OCI-M2 (cell line): Measurements from ENCODE around the gene HTR2A.

ENCODE experiments used
- DNase-seq: peaks from one replicate; lab custom pipeline; 2025; ENCODE audit not compliant: unreplicated experiment; lab: John Stamatoyannopoulos, UW

Gene HTR2A

DNA sequence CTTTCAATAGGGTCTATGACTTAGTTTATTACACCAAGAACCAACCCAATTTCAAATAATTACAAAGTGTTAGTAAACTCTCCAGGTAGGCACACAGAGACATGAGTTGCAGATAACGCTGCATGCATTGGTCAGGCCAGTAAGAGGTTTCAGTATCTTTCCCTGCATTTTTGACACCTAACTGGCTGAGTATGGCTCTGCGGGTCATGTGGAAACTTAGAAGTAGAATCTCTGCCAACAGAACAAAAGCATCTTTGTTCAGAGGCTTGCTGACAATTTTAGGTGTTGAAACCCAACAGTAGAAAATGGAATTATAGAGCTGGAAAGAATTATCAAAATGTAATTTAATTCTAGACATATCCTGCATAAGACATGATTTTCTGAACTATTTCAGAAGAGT lies 25.3 kb downstream of the HTR2A start:
- no peak for DNase-seq

- DNase-seq = no peak
These were observed 28.8 kb downstream of the HTR2A start for GRCh38 chr13:46868091-46868490.

DNA sequence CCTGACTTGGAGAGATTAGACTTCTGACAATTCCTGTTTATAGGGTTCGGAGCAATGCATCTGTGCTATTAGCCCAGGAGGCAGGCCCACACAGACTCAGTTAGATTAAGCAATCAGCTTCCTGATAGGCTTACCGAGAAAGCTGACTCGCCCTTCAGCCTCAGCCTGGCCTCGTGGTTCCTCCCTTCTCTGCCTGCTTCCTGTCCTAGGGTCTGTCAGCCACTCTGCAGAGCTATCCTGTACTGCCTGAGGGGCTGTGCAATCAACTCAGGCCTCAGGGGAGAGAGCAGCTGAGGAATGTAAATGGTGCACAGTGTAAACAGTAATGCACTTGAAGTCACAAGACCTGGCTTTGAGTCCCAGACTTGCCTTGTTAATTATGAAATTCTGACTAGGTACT lies 30.7 kb downstream of the HTR2A start:
- DNase-seq = no peak

- DNase-seq = no peak
These were observed 31.9 kb downstream of the HTR2A start for GRCh38 chr13:46864941-46865340.

DNA sequence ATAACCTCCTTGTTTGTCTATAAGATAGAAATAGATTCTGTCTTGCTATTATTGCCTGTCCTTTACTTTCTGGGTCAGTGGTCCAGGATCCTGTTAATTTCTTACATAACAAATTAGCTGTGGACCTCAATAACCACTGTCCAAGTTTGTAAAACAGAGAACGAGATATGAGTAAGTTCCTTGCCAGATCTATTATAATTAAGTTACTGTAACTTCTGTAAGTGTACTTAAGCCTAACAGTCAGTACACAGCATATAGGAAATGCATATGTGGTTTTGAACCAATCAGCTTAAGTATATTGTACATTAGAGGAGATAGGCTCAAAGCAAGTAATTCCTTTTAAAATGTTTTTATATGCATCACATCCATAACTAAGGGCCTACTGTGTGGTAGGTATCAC lies 34.9 kb downstream of the HTR2A start:
- DNase-seq = no peak

DNA sequence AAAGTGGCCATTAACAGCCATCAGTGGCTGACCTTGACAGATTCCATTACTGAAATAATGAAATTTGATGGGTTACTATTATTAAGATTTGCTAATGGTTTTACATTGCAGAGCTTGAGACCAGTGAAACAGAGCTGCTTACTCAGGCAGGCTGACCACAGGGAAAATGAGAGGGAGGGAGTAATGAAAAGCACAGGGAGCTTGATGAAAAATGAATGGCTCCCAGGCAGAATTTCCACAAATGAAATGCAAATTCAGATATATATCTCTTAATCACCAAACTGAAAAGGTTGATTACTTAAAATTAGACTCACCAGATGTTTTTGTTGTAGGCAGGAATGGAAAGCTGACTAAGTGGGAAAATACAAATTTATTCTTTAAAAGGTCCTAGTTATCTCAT lies 36.1 kb downstream of the HTR2A start:
- no peak for DNase-seq

DNA sequence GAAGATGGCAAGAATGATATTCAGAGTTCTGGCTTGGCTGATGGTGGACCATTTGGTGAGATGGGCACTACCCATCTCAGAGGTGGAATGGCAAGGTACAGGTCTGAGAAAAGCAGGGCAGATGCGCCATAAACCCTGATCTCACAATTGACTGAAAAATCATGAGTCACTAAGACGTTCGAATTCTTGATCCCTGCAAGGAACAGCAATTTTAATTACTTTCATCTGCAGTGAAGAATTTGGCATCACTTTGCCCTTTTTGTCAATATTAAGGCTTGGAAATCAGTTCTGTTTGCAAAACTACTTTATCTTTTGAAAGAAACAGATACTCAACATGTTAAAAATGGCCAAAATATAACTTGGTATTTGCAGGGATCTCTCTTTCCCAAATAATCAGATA lies 38.1 kb downstream of the HTR2A start:
- no peak for DNase-seq

DNA sequence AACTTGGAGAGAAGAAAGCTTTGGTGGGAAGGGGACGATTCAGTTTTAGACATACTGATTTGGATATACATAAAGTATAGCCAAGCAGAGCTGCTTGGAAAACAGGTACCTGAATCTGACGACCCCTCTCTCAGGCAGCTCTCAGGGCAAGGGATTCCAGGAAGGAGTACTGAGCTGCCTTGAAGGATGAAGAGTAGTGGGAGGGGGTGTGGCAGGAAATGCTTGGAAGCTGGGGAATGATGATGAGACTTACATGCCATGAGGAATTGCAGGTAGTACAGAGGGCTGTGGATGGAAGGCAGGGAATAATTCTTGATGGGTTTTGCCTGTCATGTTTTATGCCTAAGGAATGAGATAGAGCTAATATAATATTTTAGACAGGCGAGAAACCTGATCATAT lies 38.7 kb downstream of the HTR2A start:
- DNase-seq = no peak

- no peak for DNase-seq
These were observed 41.2 kb downstream of the HTR2A start for GRCh38 chr13:46855664-46856063.

DNA sequence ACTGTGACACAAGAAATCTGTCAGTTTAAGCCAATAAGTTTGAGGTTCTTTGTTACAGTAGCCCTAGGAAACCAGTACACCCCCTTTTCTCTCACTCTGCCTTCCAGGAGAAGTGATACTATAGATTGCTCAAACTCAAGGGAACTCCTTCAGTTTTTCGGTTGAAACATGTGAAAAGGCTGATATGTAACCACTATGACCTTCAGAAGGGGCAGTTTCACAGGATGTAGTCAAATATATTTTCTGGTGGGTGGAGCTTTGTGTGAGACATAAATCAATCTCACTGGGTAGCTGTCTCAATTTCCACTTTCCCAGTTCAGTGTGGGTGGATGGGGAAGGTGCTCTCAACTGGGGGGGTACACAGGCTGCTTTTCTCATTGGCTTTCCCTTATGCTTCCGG lies 41.7 kb downstream of the HTR2A start:
- no peak for DNase-seq

DNA sequence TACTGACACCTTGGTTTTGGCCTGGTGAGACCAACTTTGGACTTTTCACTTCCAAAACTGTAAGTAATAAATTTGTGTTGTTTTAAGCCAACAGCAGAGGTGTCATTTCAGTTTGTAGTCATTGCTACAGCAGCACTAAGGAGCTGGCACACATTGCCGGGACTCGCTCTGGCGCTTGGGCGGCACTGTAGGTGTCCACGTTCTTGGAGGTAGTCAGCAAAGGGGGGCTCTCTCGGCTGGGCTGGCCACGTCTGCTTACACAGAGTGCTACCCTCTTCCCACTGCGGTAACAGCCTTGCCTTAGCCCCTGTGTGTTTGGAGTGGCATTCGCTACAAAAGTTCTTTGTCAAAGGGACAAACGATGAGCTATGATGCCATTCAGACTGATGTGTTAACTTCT lies 44.7 kb downstream of the HTR2A start:
- DNase-seq = no peak

- DNase-seq = no peak
These were observed 46.6 kb downstream of the HTR2A start for GRCh38 chr13:46850214-46850613.

DNA sequence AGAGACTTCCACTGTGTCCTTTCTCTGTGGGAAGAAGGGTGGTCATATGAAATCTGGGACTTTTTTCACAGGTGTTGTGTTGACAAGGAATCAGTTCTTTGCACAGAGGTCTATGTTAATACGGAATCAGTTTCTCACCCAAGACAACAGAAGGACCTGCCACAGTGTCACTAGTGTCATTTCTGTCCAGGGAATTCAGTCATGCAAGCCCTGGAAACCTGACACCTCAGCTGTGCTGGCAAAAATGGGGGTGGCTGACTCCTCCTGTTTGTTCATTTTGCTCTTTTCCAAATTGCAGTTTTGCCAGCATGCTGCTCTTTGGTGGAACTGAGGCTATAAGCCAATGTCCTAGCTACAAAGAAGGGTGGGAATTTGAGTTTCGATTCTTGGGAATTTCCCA lies 50.1 kb downstream of the HTR2A start:
- DNase-seq = no peak

GRCh38 chr13:46845146-46845545 lies 51.7 kb downstream of the HTR2A start:
- DNase-seq = no peak

DNA sequence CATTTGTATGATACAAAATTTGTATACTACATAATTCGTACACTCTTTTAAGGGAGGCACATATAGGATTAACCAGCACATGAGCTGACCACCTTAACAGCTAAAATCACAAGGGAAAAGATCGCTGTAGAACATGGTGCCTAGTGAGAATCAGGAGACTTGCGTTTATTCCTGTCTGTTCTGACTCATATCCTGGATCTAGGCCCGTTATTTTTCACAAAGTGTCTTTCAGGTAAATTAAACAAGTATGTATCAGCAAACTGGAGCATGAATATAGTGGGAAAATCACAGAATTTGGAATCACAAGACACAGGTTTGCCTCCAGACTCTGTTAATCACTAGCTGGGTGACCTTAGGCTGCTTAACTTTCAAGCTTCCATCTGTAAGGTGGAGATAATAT lies 52.4 kb downstream of the HTR2A start:
- no peak for DNase-seq

DNA sequence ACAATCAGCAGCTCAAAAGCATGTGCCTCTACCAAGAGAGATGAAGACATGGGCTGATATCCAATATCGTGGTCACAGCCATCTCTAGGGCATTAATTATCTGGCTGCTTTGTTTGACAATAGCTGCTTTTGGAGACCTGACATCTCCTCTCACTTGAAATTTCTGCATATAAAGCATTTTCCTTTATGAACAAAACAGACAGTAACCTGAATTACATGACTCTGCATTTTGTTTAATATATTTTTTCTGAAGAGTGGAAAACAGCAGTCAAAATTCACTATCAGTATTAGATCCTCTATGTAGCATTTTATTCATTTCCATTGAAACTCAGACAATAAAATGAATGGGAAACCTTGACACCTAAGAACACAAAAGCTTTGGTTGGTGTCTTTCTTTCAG lies 57.5 kb downstream of the HTR2A start:
- DNase-seq = no peak

DNA sequence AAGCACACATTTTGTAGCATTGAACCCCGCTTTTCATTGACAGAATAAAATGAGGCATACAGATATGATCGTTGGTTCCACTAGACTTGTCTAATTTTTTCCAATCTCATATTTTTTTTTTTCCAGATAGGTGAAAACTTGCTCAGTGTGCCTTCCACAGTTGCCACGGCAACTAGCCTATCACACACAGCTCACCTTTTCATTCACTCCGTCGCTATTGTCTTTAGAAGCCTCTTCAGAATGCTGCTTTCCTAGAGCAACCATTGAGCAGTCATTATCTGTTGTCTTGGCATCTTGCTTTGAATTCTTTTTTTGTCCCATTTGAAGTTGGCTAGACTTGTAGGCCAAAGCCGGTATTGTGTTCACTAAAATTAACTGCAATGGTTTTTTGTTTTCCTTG lies 62.2 kb downstream of the HTR2A start:
- no peak for DNase-seq

- DNase-seq = peak; percentile 12
These were observed 65.2 kb downstream of the HTR2A start for GRCh38 chr13:46831588-46832194.

- no peak for DNase-seq
These were observed 66.3 kb downstream of the HTR2A start for GRCh38 chr13:46830405-46831005.

DNA sequence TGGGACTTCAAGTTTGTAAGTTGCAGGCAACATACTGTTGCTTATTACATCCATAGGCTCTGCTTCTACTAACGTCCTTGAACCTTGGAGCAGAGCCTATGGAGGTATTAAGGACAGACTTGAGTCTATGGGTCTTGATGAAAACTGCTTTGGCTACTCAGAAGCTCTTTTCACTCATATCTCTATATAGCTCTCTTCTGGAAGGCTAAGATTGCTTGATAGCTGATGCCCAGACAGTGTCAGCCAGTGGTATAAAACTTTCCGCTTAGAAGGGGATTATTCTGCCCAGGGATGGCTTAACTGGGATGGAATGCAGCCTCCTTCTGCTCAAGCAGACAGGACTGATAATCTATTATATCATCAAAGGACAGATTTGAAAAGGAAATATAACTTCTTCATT lies 74.3 kb downstream of the HTR2A start:
- no peak for DNase-seq

- no peak for DNase-seq
These were observed 78.9 kb downstream of the HTR2A start for GRCh38 chr13:46817838-46818476.

DNA sequence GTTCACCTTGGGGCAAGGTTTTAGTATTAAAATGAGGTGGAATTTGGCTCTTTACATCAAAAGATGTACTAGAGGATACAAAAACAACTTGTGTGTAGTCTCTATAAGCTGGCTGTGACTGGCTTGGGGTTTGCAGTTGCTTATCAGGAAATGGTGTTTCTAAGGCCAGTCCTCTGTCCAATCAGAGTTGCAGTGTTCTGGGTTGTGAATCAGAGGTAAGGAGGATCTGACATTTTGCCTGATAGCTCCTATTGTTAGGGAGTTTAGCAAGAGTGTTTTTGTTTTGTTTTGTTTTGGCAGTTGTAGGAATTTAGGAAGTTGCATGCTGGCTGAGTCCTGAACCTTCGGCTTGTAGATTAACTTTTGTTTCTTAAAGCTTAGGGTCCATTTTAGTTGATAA lies 79.8 kb downstream of the HTR2A start:
- DNase-seq = no peak

DNA sequence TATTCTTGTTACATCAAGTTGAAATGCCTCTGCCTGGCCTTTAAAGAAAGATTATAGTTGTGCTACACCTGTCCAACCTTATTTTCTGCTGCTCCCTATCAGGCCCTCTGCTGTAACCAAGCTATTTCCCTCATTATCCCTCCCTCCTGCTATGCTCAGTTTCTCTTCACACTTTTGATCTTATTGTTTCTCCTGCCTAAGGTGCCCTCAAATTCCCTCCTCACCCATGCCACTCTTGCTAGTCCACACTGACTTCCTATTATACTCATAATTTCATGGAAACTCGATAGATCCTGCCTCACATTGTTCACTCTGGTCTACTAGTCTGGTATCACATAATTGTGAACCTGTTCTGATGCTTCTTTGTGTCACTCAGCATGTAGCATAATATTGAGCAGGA lies 80.5 kb downstream of the HTR2A start:
- DNase-seq = no peak
